Measurements from ENCODE around the gene MAB21L4.

GRCh38 chr2:240932001-240932723 lies 36.2 kb upstream of the MAB21L4 start:
- no peak for TF ChIP-seq CTCF (conservative IDR thresholded peaks at IDR 0.05; ENCODE audit: low read depth in 2 of 2)
- no peak for TF ChIP-seq JUNB (IDR thresholded peaks at IDR 0.05; ENCODE audit: unreplicated experiment)
- no peak for TF ChIP-seq EZH2 (IDR thresholded peaks at IDR 0.05; ENCODE audit: low read depth, unreplicated experiment)
- no peak for TF ChIP-seq ZNF114 (CRISPR knock-in tag; IDR thresholded peaks at IDR 0.05)
- no peak for TF ChIP-seq REST (IDR thresholded peaks at IDR 0.05; ENCODE audit: unreplicated experiment)
- no peak for TF ChIP-seq ETS1 (IDR thresholded peaks at IDR 0.05)
- no peak for TF ChIP-seq POLR2AphosphoS5 (IDR thresholded peaks at IDR 0.05; ENCODE audit: low read depth)

Measured in GM23338 (cell line).